AG04450 (cell line): ENCODE results near the gene ZNF777. TPM values are rescaled to one million over a fixed set of nuclear protein-coding genes. Genes with fewer than 3 reads are reported as not detected.
"Not testable (repeated sequence)": the region's sequence is repeated elsewhere in the genome, so short reads cannot be mapped to it uniquely, and the experiment has no call there.

Experiments used
- CTCF ChIA-PET: fragments of 300-600, 350-600 bp; formaldehyde crosslinking; extraction: SDS; loops from one replicate; lab custom pipeline; 2022; ENCODE audit warnings: antibody characterized with exemption, inconsistent platforms; lab: Charles Lee
- POLR2A ChIA-PET: fragments of 350-600 bp; formaldehyde crosslinking; extraction: SDS; loops from one replicate; lab custom pipeline; 2021; ENCODE audit warnings: antibody characterized with exemption, inconsistent platforms; lab: Yijun Ruan, JAX
- DNase-seq: peaks from one replicate; pipeline ENCODE4 v3.0.0-alpha.2; 2011; ENCODE audit warnings: low read depth, low spot score
- H3K27ac ChIP-seq: one replicate; pipeline ENCODE4 v1.5.1; 2012; ENCODE audit warnings: low read depth, low read length, control low read depth
- H3K27me3 ChIP-seq: one replicate; pipeline ENCODE4 v1.6.0; 2012; ENCODE audit warnings: low read length; ENCODE audit not compliant: control insufficient read depth, insufficient read depth
- H3K4me3 ChIP-seq: 2 replicates; pipeline ENCODE4 v1.5.1; 2011; ENCODE audit warnings: mild to moderate bottlenecking, low read depth, low read length, control low read depth
- H3K9me3 ChIP-seq: 2 replicates; pipeline ENCODE4 v1.5.1; 2012; ENCODE audit warnings: low read length; ENCODE audit not compliant: control insufficient read depth, insufficient read depth
- CTCF ChIP-seq: IDR thresholded peaks from 2 replicates; pipeline ENCODE4 v1.5.1; 2011; ENCODE audit warnings: low read depth, low read length, control low read depth, inconsistent platforms
- polyA plus RNA-seq: library from polyadenylated mRNA; depleted of rRNA; stranded (reverse); fragments of >200 nt; gene quantifications from 2 replicates; pipeline ENCODE4 v1.2.3, GENCODE V29; 2011

The ZNF777 gene
- polyA plus RNA-seq, 1 experiment: 3.4 TPM

GRCh38 chr7:149420006-149420405 lies 40.9 kb downstream of the ZNF777 start:
- H3K9me3 ChIP-seq: peaks cover 7% of the 10 kb centered on the region; the same call in 1 of the 2 replicates
- POLR2A ChIA-PET: no interaction called here
- H3K4me3 ChIP-seq: no peak overlapping the region
- no peak overlapping the region for H3K27ac ChIP-seq
- no peak for DNase-seq
- no peak for TF ChIP-seq CTCF
- H3K27me3 ChIP-seq: no peaks in the 10 kb centered on the region
- CTCF ChIA-PET: no interaction called here

GRCh38 chr7:149415391-149416071 lies 45.3 kb downstream of the ZNF777 start:
- no peak for DNase-seq
- Histone ChIP-seq H3K9me3 (no peaks in the 10 kb centered on the region), H3K27me3 (no peaks in the 10 kb centered on the region), H3K4me3 (peak overlapping the region; percentile 2; the same call in 1 of the 2 replicates), H3K27ac (no peak overlapping the region)
- ChIA-PET POLR2A (no interaction called here), CTCF (no interaction called here)
- no peak for TF ChIP-seq CTCF

- ChIA-PET POLR2A (no interaction called here), CTCF (interaction anchor here (1.1 kb wide), 1 partner anchor 8 kb away, joined by 4 read pairs; no protein-coding TSS in a partner anchor)
- Histone ChIP-seq H3K27me3 (no peaks in the 10 kb centered on the region), H3K9me3 (no peaks in the 10 kb centered on the region; the same call in 1 of the 2 replicates), H3K27ac (no peak overlapping the region), H3K4me3 (peak overlapping the region; percentile 2)
- no peak for TF ChIP-seq CTCF
- peak; percentile 20 for DNase-seq
Observed at GRCh38 chr7:149414745-149415390, 46.0 kb downstream of the ZNF777 start.

- Histone ChIP-seq H3K27me3 (no peaks in the 10 kb centered on the region), H3K4me3 (no peak overlapping the region), H3K27ac (no peak overlapping the region), H3K9me3 (no peaks in the 10 kb centered on the region; the same call in 1 of the 2 replicates)
- no peak for DNase-seq
- no peak for TF ChIP-seq CTCF
- POLR2A ChIA-PET: no interaction called here
- CTCF ChIA-PET: interaction anchor here (1.1 kb wide), 1 partner anchor 9 kb away, joined by 4 read pairs; no protein-coding TSS in a partner anchor
Observed at GRCh38 chr7:149414171-149414570, 46.7 kb downstream of the ZNF777 start.

- DNase-seq, H3K27me3 ChIP-seq, H3K27ac ChIP-seq, POLR2A ChIA-PET, H3K4me3 ChIP-seq, H3K9me3 ChIP-seq: not testable (repeated sequence)
- CTCF ChIA-PET: interaction anchor here (0.6 kb wide), 1 partner anchor 46 kb away, joined by 3 read pairs; no protein-coding TSS in a partner anchor
Observed at GRCh38 chr7:149413083-149413482, 47.8 kb downstream of the ZNF777 start.
